ENCODE data around the gene LAMB1. TPM values are rescaled to one million over a fixed set of nuclear protein-coding genes. Genes with fewer than 3 reads are reported as not detected.
"Not testable (repeated sequence)": the region's sequence is repeated elsewhere in the genome, so short reads cannot be mapped to it uniquely, and the experiment has no call there.

The LAMB1 gene
- total RNA-seq, 1 experiment from 2014 or later, result 431 TPM

DNA sequence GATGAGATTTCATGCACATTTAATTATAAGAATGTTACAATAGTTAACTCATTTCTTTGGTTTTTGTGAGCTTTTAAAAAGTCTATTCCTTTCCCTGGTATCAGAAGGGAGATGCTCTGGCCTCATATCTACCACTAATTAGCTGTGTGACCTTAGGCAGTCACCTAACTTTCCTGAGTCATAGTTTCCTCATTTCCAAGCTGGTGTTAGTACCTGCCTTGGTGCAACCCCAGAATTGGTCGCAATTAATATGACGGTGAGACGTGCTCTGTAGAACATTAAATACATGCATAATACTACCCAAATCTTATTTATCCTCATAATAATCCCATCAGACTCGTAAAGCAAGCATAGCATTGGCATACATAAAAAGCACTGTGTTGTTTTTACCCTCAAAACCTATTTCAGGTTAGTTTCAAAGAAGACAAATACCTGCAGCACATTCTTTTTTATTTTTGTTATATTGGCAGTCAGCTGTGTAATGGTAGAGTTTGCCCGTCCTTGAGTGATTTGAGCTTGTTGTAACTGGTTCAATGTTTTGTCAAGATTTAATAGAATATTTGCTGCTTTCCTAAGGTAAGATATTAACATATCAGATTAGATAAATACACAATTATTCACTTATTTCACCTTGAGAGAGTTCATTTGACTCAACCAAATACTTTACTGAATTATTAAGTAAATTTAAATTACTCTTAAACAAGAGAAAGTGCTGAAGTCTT is 31.0 kb upstream of the LAMB1 start:
- peak overlapping the region; percentile 64 for H3K4me3 Mint-ChIP-seq (ENCODE audit: unreplicated experiment)
- CTCF ChIA-PET, result interaction anchor here (0.6 to 1.2 kb wide), 7 partner anchors 17 to 159 kb away, joined by 3 to 6 read pairs (median 3); no protein-coding TSS in a partner anchor
- DNase-seq, result no peak
- no TSS peak for BruUV-seq (replicated peaks)
- no peaks in the 10 kb centered on the region for H3K27me3 Mint-ChIP-seq (ENCODE audit: insufficient read depth, unreplicated experiment)
- H3K4me1 Mint-ChIP-seq (ENCODE audit: low read depth, unreplicated experiment), result peaks cover 50% of the 10 kb centered on the region
- TF ChIP-seq, protein P1, sequence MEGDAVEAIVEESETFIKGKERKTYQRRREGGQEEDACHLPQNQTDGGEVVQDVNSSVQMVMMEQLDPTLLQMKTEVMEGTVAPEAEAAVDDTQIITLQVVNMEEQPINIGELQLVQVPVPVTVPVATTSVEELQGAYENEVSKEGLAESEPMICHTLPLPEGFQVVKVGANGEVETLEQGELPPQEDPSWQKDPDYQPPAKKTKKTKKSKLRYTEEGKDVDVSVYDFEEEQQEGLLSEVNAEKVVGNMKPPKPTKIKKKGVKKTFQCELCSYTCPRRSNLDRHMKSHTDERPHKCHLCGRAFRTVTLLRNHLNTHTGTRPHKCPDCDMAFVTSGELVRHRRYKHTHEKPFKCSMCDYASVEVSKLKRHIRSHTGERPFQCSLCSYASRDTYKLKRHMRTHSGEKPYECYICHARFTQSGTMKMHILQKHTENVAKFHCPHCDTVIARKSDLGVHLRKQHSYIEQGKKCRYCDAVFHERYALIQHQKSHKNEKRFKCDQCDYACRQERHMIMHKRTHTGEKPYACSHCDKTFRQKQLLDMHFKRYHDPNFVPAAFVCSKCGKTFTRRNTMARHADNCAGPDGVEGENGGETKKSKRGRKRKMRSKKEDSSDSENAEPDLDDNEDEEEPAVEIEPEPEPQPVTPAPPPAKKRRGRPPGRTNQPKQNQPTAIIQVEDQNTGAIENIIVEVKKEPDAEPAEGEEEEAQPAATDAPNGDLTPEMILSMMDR (IDR thresholded peaks at IDR 0.05; ENCODE audit: insufficient read depth in 1 of 2, low read depth in 1 of 2, low read length in 1 of 2, severe bottlenecking in 1 of 2, unreplicated experiment in 1 of 2), result no peak
- peak overlapping the region; percentile 82 for H3K27ac Mint-ChIP-seq (ENCODE audit: unreplicated experiment)
- intact Hi-C loops (cut with micrococcal nuclease; ENCODE audit: unreplicated experiment), result loop anchor here (1.0 to 2.0 kb wide), 6 partner anchors 11 to 61 kb away; no protein-coding TSS in a partner anchor
- no peaks in the 10 kb centered on the region for H3K36me3 ChIP-seq (ENCODE audit: control insufficient read depth, insufficient read depth, low read length)
- H3K4me1 ChIP-seq, result peaks cover 77% of the 10 kb centered on the region
- no peaks in the 10 kb centered on the region for H3K27me3 ChIP-seq (replicated peaks; ENCODE audit: control insufficient read depth, insufficient read depth, low read length)
- H3K36me3 Mint-ChIP-seq (ENCODE audit: insufficient read depth, unreplicated experiment), result no peaks in the 10 kb centered on the region
- POLR2A ChIA-PET, result no interaction called here
- H3K4me3 ChIP-seq (ENCODE audit: low read depth, low read length), result no peak overlapping the region
- H3K9me3 ChIP-seq, result no peaks in the 10 kb centered on the region
- no peaks in the 10 kb centered on the region for H3K9me3 Mint-ChIP-seq (ENCODE audit: unreplicated experiment)

DNA sequence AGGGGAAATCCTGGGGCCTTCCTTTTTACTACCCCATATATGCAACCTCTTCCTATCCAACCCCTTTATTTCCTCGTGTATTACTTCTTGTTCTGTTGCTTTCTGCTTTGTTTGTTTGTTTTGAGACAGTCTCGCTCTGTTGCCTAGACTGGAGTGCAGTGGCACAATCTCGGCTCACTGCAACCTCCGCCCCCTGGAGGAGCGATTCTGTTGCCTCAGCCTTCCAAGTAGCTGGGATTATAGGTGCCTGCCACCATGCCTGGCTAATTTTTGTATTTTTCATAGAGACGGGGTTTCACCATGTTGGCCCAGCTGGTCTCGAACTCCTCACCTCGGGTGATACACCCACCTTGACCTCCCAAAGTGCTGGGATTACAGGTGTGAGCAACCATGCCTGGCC is 30.3 kb upstream of the LAMB1 start:
- H3K9me3 Mint-ChIP-seq (ENCODE audit: unreplicated experiment); BruUV-seq (replicated peaks); H3K36me3 ChIP-seq (ENCODE audit: control insufficient read depth, insufficient read depth, low read length); H3K27me3 ChIP-seq (replicated peaks; ENCODE audit: control insufficient read depth, insufficient read depth, low read length); H3K9me3 ChIP-seq; H3K27me3 Mint-ChIP-seq (ENCODE audit: insufficient read depth, unreplicated experiment); H3K4me3 ChIP-seq (ENCODE audit: low read depth, low read length); H3K36me3 Mint-ChIP-seq (ENCODE audit: insufficient read depth, unreplicated experiment); H3K4me3 Mint-ChIP-seq (ENCODE audit: unreplicated experiment); intact Hi-C loops (cut with micrococcal nuclease; ENCODE audit: unreplicated experiment); POLR2A ChIA-PET; DNase-seq: not testable (repeated sequence)
- peak overlapping the region; percentile 46 for H3K27ac Mint-ChIP-seq (ENCODE audit: unreplicated experiment)
- CTCF ChIA-PET, result interaction anchor here (0.7 to 0.8 kb wide), 2 partner anchors 18 to 75 kb away, joined by 3 to 6 read pairs; no protein-coding TSS in a partner anchor
- H3K4me1 ChIP-seq, result peaks cover 76% of the 10 kb centered on the region
- H3K4me1 Mint-ChIP-seq (ENCODE audit: low read depth, unreplicated experiment), result peaks cover 48% of the 10 kb centered on the region

DNA sequence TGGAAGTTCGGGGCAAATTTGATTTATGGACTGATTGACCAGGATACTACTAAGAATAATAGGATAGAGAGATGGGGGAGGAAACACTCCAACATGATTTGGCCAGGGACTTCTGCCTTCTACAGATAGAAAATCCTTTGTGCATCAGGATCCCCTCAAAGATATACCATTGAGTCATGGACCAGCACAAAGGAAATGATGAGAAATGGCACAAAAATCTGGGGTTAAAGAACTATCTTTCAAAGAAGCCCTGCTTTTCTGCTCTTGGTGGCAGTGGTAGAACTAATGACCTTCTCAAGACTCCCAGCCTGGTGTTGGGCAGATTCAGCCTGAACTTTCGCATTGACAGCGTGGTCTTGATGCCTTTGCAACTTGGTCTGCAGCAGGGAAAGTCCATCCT is 27.6 kb upstream of the LAMB1 start:
- Histone ChIP-seq H3K27me3 (replicated peaks; ENCODE audit: control insufficient read depth, insufficient read depth, low read length) (no peaks in the 10 kb centered on the region), H3K9me3 (no peaks in the 10 kb centered on the region), H3K4me3 (ENCODE audit: low read depth, low read length) (no peak overlapping the region), H3K4me1 (peaks cover 58% of the 10 kb centered on the region), H3K36me3 (ENCODE audit: control insufficient read depth, insufficient read depth, low read length) (no peaks in the 10 kb centered on the region)
- no peaks in the 10 kb centered on the region for H3K9me3 Mint-ChIP-seq (ENCODE audit: unreplicated experiment)
- no peaks in the 10 kb centered on the region for H3K36me3 Mint-ChIP-seq (ENCODE audit: insufficient read depth, unreplicated experiment)
- intact Hi-C loops (cut with micrococcal nuclease; ENCODE audit: unreplicated experiment), result no loop called here
- no peak overlapping the region for H3K4me3 Mint-ChIP-seq (ENCODE audit: unreplicated experiment)
- H3K27me3 Mint-ChIP-seq (ENCODE audit: insufficient read depth, unreplicated experiment), result no peaks in the 10 kb centered on the region
- H3K4me1 Mint-ChIP-seq (ENCODE audit: low read depth, unreplicated experiment), result peaks cover 53% of the 10 kb centered on the region
- BruUV-seq (replicated peaks), result no TSS peak
- ChIA-PET POLR2A (interaction anchor here (1.6 kb wide), 1 partner anchor 14 kb away, joined by 3 read pairs; no protein-coding TSS in a partner anchor), CTCF (interaction anchor here (0.7 to 1.3 kb wide), 2 partner anchors 14 to 115 kb away, joined by 3 to 4 read pairs; no protein-coding TSS in a partner anchor)
- no peak for DNase-seq
- H3K27ac Mint-ChIP-seq (ENCODE audit: unreplicated experiment), result peak overlapping the region; percentile 23
- TF ChIP-seq, protein P1 (IDR thresholded peaks at IDR 0.05; ENCODE audit: insufficient read depth in 1 of 2, low read depth in 1 of 2, low read length in 1 of 2, severe bottlenecking in 1 of 2, unreplicated experiment in 1 of 2), result no peak

All from Caco-2 (cell line).